HCT116 (cell line): Measurements from ENCODE around the gene STYXL1. TPM values are rescaled to one million over a fixed set of nuclear protein-coding genes. Genes with fewer than 3 reads are reported as not detected.

Experiments
- ATAC-seq: fragments of 200-7000 bp; cut with Tn5 transposase; 2 replicates; pipeline ENCODE4 v1.9.1; 2020; ENCODE audit warnings: mild to moderate bottlenecking, moderate library complexity
- BruUV-seq: library from RNA; stranded (reverse); fragments of 400-500 nt; replicated peaks from 2 replicates; lab custom pipeline; 2021; lab: Mats Ljungman, UMichigan
- CTCF ChIA-PET: fragments of 300-600 bp; sonication (Branson Sonifier 250); formaldehyde crosslinking; loops from one replicate; lab custom pipeline; 2021; ENCODE audit warnings: antibody characterized with exemption; lab: Charles Lee
- POLR2A ChIA-PET: fragments of 300-600, 350-600 bp; sonication (Branson Sonifier 250); formaldehyde crosslinking; loops from one replicate; lab custom pipeline; 2021; ENCODE audit warnings: antibody characterized with exemption; lab: Charles Lee
- RAD21 ChIA-PET, 2 experiments: fragments of 300-600 bp; sonication (Branson Sonifier 250); formaldehyde crosslinking; loops; one replicate each; lab custom pipeline; 2023; ENCODE audit warnings: low total read pairs in 2 of 2; ENCODE audit not compliant: uncharacterized antibody in 2 of 2, unreplicated experiment in 2 of 2, low non-redundant PET in 1 of 2; lab: Charles Lee
- DNase-seq: peaks from one replicate; pipeline ENCODE4 v3.0.0-alpha.2; 2010; ENCODE audit warnings: low read depth, low spot score
- H2AFZ ChIP-seq: fragments of 200-600 bp; shearing (Covaris generic), sonication (generic); 2 replicates; pipeline ENCODE4 v1.6.1; 2017; ENCODE audit warnings: low read depth, mixed run types, mixed read lengths, antibody characterized with exemption, low read length; ENCODE audit not compliant: poor library complexity, severe bottlenecking
- H3K27ac ChIP-seq: 2 replicates; pipeline ENCODE4 v1.5.1; 2012; ENCODE audit warnings: low read depth, low read length
- H3K27me3 ChIP-seq: fragments of 200-600 bp; sonication (generic); 2 replicates; pipeline ENCODE4 v1.6.1; 2016; ENCODE audit warnings: mixed run types, low read length, mixed read lengths; ENCODE audit not compliant: insufficient read depth
- H3K36me3 ChIP-seq, 2 experiments: fragments of 200-500 bp in 1 of 2; fragments of 200-600 bp in 1 of 2; sonication (Bioruptor generic) in 1 of 2; sonication (generic) in 1 of 2; 2 replicates each; pipeline versions ENCODE4 v1.5.1 to v1.6.1; 2014 to 2016; ENCODE audit warnings: low read length in 2 of 2, inconsistent platforms in 1 of 2, mixed read lengths in 1 of 2, mixed run types in 1 of 2; ENCODE audit not compliant: insufficient read depth in 2 of 2, control insufficient read depth in 1 of 2
- H3K4me1 ChIP-seq, 2 experiments: fragments of 200-600 bp in 1 of 2; sonication (generic) in 1 of 2; 2 replicates each; pipeline versions ENCODE4 v1.5.1 to v1.6.1; 2012 to 2017; ENCODE audit warnings: low read length in 2 of 2, inconsistent platforms in 1 of 2, mild to moderate bottlenecking in 1 of 2, mixed read lengths in 1 of 2, mixed run types in 1 of 2, moderate library complexity in 1 of 2; ENCODE audit not compliant: insufficient read depth in 2 of 2, control insufficient read depth in 1 of 2
- H3K4me2 ChIP-seq: fragments of 200-600 bp; sonication (generic); 2 replicates; pipeline ENCODE4 v1.6.1; 2017; ENCODE audit warnings: mixed run types, low read length, mixed read lengths
- H3K4me3 ChIP-seq, 2 experiments: fragments of 200-600 bp in 1 of 2; sonication (generic) in 1 of 2; replicated peaks in 1 of 2; 2 replicates each; pipeline ENCODE4 v1.5.1; 2011 to 2016; ENCODE audit warnings: low read length in 2 of 2, control low read depth in 1 of 2, low read depth in 1 of 2, mild to moderate bottlenecking in 1 of 2, mixed read lengths in 1 of 2, mixed run types in 1 of 2
- H3K79me2 ChIP-seq: fragments of 200-600 bp; sonication (generic); 2 replicates; pipeline ENCODE4 v1.6.1; 2017; ENCODE audit warnings: mild to moderate bottlenecking, mixed run types, low read length, moderate library complexity, mixed read lengths; ENCODE audit not compliant: insufficient read depth
- H3K9ac ChIP-seq: fragments of 200-600 bp; sonication (generic); 2 replicates; pipeline ENCODE4 v1.6.1; 2016; ENCODE audit warnings: low read length, mixed read lengths
- H3K9me2 ChIP-seq: fragments of 200-600 bp; sonication (generic), shearing (Covaris generic); 2 replicates; pipeline ENCODE4 v1.6.1; 2017; ENCODE audit warnings: mixed run types, mild to moderate bottlenecking, moderate library complexity; ENCODE audit not compliant: insufficient read depth
- H3K9me3 ChIP-seq, 2 experiments: fragments of 200-500 bp in 1 of 2; fragments of 200-600 bp in 1 of 2; sonication (Bioruptor generic) in 1 of 2; sonication (generic) in 1 of 2; 2 replicates each; pipeline ENCODE4 v1.6.1; 2014 to 2017; ENCODE audit warnings: low read length in 2 of 2, mixed read lengths in 2 of 2, inconsistent platforms in 1 of 2, low read depth in 1 of 2, mild to moderate bottlenecking in 1 of 2, mixed run types in 1 of 2, moderate library complexity in 1 of 2; ENCODE audit not compliant: control insufficient read depth in 1 of 2, insufficient read depth in 1 of 2
- H4K20me1 ChIP-seq: fragments of 200-600 bp; sonication (generic), shearing (Covaris generic); 2 replicates; pipeline ENCODE4 v1.6.1; 2017; ENCODE audit warnings: mixed run types, mild to moderate bottlenecking, moderate library complexity; ENCODE audit not compliant: insufficient read depth
- ATF3 ChIP-seq: IDR thresholded peaks from 2 replicates; pipeline ENCODE4 v1.6.1; 2012
- EGR1 ChIP-seq: IDR thresholded peaks from 2 replicates; pipeline ENCODE4 v1.6.1; 2012; ENCODE audit warnings: low read depth
- EZH2phosphoT487 ChIP-seq: fragments of 200-600 bp; IDR thresholded peaks from 2 replicates; pipeline ENCODE4 v1.6.1; 2018; ENCODE audit warnings: antibody characterized with exemption, borderline replicate concordance
- JUND ChIP-seq: IDR thresholded peaks from 2 replicates; pipeline ENCODE4 v1.6.1; 2012
- REST ChIP-seq: IDR thresholded peaks from 2 replicates; pipeline ENCODE4 v1.6.1; 2012; ENCODE audit warnings: low read depth
- SP1 ChIP-seq: IDR thresholded peaks from 2 replicates; pipeline ENCODE4 v1.6.1; 2012; ENCODE audit warnings: low read depth
- ZBTB33 ChIP-seq: IDR thresholded peaks from 2 replicates; pipeline ENCODE4 v1.6.1; 2011; ENCODE audit warnings: mild to moderate bottlenecking, low read length, moderate library complexity; ENCODE audit not compliant: insufficient replicate concordance; ENCODE audit errors: extremely low read depth
- intact Hi-C: fragments of 100-400 bp; cut with micrococcal nuclease; formaldehyde crosslinking; loops from 2 replicates; pipeline ENCODE4 v1.10.0; 2022
- total RNA-seq: library from RNA; stranded (reverse); gene quantifications from one replicate; pipeline ENCODE4 v1.2.1, GENCODE V29; 2021; ENCODE audit not compliant: unreplicated experiment

STYXL1 gene
- total RNA-seq, 1 experiment from 2014 or later = 32.5 TPM

- no peak for DNase-seq
- H3K9ac ChIP-seq = peak overlapping the region; percentile 25; the same call in 1 of the 2 replicates
- intact Hi-C loops = no loop called here
- H2AFZ ChIP-seq = no peak overlapping the region
- peak overlapping the region; percentile 7; the same call in 1 of the 2 replicates for H3K27ac ChIP-seq
- no TSS peak for BruUV-seq
- H3K9me2 ChIP-seq = no peaks in the 10 kb centered on the region
- peak; percentile 52 for ATAC-seq
- no peaks in the 10 kb centered on the region for H4K20me1 ChIP-seq
- POLR2A ChIA-PET = interaction anchor here (1.2 kb wide), 1 partner anchor 143 kb away, joined by 3 read pairs; no protein-coding TSS in a partner anchor
- peaks cover 15 to 24% of the 10 kb centered on the region in 2 experiments for H3K4me1 ChIP-seq
- H3K79me2 ChIP-seq = no peaks in the 10 kb centered on the region
- RAD21 ChIA-PET = no interaction called here
- no peaks in the 10 kb centered on the region for H3K9me3 ChIP-seq
- no peak for TF ChIP-seq EGR1
- TF ChIP-seq EZH2phosphoT487 = no peak
- no peak for TF ChIP-seq JUND
- no peak for TF ChIP-seq ZBTB33
- no peak for TF ChIP-seq ATF3
- TF ChIP-seq REST = no peak
- TF ChIP-seq SP1 = no peak
- H3K36me3 ChIP-seq = no peaks in the 10 kb centered on the region; a peak in 1 of 4 replicates
- no peaks in the 10 kb centered on the region for H3K27me3 ChIP-seq
- CTCF ChIA-PET = interaction anchor here (1.1 to 1.9 kb wide), 3 partner anchors 10 to 304 kb away, joined by 3 to 10 read pairs (median 8); no protein-coding TSS in a partner anchor
- peak overlapping the region in 1 of 2 experiments; percentile 34; a peak in 2 of 4 replicates for H3K4me3 ChIP-seq
- H3K4me2 ChIP-seq = peak overlapping the region; percentile 65
Measured at GRCh38 chr7:76009672-76010600, 37.9 kb downstream of the STYXL1 start.
